Activated naive CD4-positive, alpha-beta T cell treated with anti-CD3 and anti-CD28 coated beads, Interleukin-2, amount 10 ng/mL, durations not matched to agents 7 days and 5 days (primary cell): ENCODE measurements around the gene HNRNPUL1.
"Not testable (repeated sequence)": the region's sequence is repeated elsewhere in the genome, so short reads cannot be mapped to it uniquely, and the experiment has no call there.

Experiments
- CTCF ChIA-PET: fragments of 350-600 bp; sonication (Branson Sonifier 250); formaldehyde crosslinking; loops from one replicate; lab custom pipeline; 2021; ENCODE audit warnings: antibody characterized with exemption; lab: Charles Lee
- DNase-seq: peaks from one replicate; pipeline ENCODE4 v3.0.0-alpha.2; 2020
- H3K27ac Mint-ChIP-seq: one replicate; pipeline ENCODE4 v1.8.0; 2021; ENCODE audit warnings: mild to moderate bottlenecking, moderate library complexity, mixed read lengths
- H3K27me3 Mint-ChIP-seq: one replicate; pipeline ENCODE4 v1.8.0; 2021; ENCODE audit warnings: mild to moderate bottlenecking, mixed read lengths
- H3K36me3 Mint-ChIP-seq: one replicate; pipeline ENCODE4 v1.8.0; 2021; ENCODE audit warnings: mixed read lengths
- H3K4me1 Mint-ChIP-seq: one replicate; pipeline ENCODE4 v1.8.0; 2021; ENCODE audit warnings: mixed read lengths
- H3K4me3 Mint-ChIP-seq: one replicate; pipeline ENCODE4 v1.8.0; 2021; ENCODE audit warnings: mild to moderate bottlenecking, moderate library complexity, mixed read lengths
- H3K9me3 Mint-ChIP-seq: one replicate; pipeline ENCODE4 v1.8.0; 2021; ENCODE audit warnings: mixed read lengths

The HNRNPUL1 gene

GRCh38 chr19:41339936-41340335 lies 75.8 kb downstream of the HNRNPUL1 start:
- H3K27ac Mint-ChIP-seq = no peak overlapping the region
- peaks cover 66% of the 10 kb centered on the region for H3K4me1 Mint-ChIP-seq
- DNase-seq = no peak
- no peak overlapping the region for H3K4me3 Mint-ChIP-seq
- CTCF ChIA-PET = no interaction called here
- no peaks in the 10 kb centered on the region for H3K27me3 Mint-ChIP-seq
- H3K36me3 Mint-ChIP-seq = peaks cover 65% of the 10 kb centered on the region
- no peaks in the 10 kb centered on the region for H3K9me3 Mint-ChIP-seq

- peak overlapping the region; percentile 23 for H3K4me3 Mint-ChIP-seq
- H3K4me1 Mint-ChIP-seq = peaks cover 61% of the 10 kb centered on the region
- DNase-seq = no peak
- no peaks in the 10 kb centered on the region for H3K27me3 Mint-ChIP-seq
- CTCF ChIA-PET = interaction anchor here (1.2 kb wide), 1 partner anchor 10 kb away, joined by 5 read pairs; no protein-coding TSS in a partner anchor
- H3K27ac Mint-ChIP-seq = peak overlapping the region; percentile 49
- H3K9me3 Mint-ChIP-seq = no peaks in the 10 kb centered on the region
- H3K36me3 Mint-ChIP-seq = peaks cover 63% of the 10 kb centered on the region
Measured at GRCh38 chr19:41341669-41342490, 77.7 kb downstream of the HNRNPUL1 start.

- Mint-ChIP-seq H3K4me1 (peaks cover 69% of the 10 kb centered on the region), H3K9me3 (peaks cover 3% of the 10 kb centered on the region), H3K27me3 (no peaks in the 10 kb centered on the region), H3K27ac (peak overlapping the region; percentile 67), H3K4me3 (no peak overlapping the region), H3K36me3 (peaks cover 68% of the 10 kb centered on the region)
- CTCF ChIA-PET = no interaction called here
- no peak for DNase-seq
Measured at GRCh38 chr19:41344162-41344561, 80.0 kb downstream of the HNRNPUL1 start.

GRCh38 chr19:41346916-41347315 lies 82.7 kb downstream of the HNRNPUL1 start:
- DNase-seq, H3K27ac Mint-ChIP-seq, CTCF ChIA-PET, H3K27me3 Mint-ChIP-seq, H3K4me3 Mint-ChIP-seq, H3K9me3 Mint-ChIP-seq: not testable (repeated sequence)
- H3K36me3 Mint-ChIP-seq = peaks cover 62% of the 10 kb centered on the region
- H3K4me1 Mint-ChIP-seq = peaks cover 67% of the 10 kb centered on the region

GRCh38 chr19:41350735-41351338 lies 86.7 kb downstream of the HNRNPUL1 start:
- CTCF ChIA-PET = interaction anchor here (0.5 to 2.7 kb wide), 8 partner anchors 9 to 88 kb away, joined by 3 to 14 read pairs (median 4); partner anchors contain the start of gene B9D2
- H3K9me3 Mint-ChIP-seq = peaks cover 3% of the 10 kb centered on the region
- H3K4me1 Mint-ChIP-seq = peaks cover 50% of the 10 kb centered on the region
- peak overlapping the region; percentile 92 for H3K4me3 Mint-ChIP-seq
- no peak for DNase-seq
- no peaks in the 10 kb centered on the region for H3K27me3 Mint-ChIP-seq
- H3K36me3 Mint-ChIP-seq = peaks cover 42% of the 10 kb centered on the region
- H3K27ac Mint-ChIP-seq = peak overlapping the region; percentile 86

GRCh38 chr19:41351339-41352245 lies 87.4 kb downstream of the HNRNPUL1 start:
- Mint-ChIP-seq H3K27me3 (no peaks in the 10 kb centered on the region), H3K9me3 (peaks cover 3% of the 10 kb centered on the region), H3K4me1 (peaks cover 54% of the 10 kb centered on the region), H3K36me3 (peaks cover 37% of the 10 kb centered on the region), H3K4me3 (peak overlapping the region; percentile 92), H3K27ac (peak overlapping the region; percentile 93)
- CTCF ChIA-PET = interaction anchor here (0.5 to 2.7 kb wide), 12 partner anchors 9 to 149 kb away, joined by 3 to 14 read pairs (median 4); partner anchors contain the start of gene B9D2
- peak; percentile 90 for DNase-seq

GRCh38 chr19:41352279-41352608 lies 88.1 kb downstream of the HNRNPUL1 start:
- Mint-ChIP-seq H3K27me3 (no peaks in the 10 kb centered on the region), H3K4me3 (peak overlapping the region; percentile 92), H3K4me1 (peaks cover 59% of the 10 kb centered on the region), H3K27ac (peak overlapping the region; percentile 93), H3K36me3 (peaks cover 40% of the 10 kb centered on the region), H3K9me3 (peaks cover 3% of the 10 kb centered on the region)
- CTCF ChIA-PET = interaction anchor here (0.9 to 2.7 kb wide), 9 partner anchors 10 to 150 kb away, joined by 3 to 14 read pairs (median 4); partner anchors contain the start of gene B9D2
- no peak for DNase-seq

- Mint-ChIP-seq H3K4me3 (peak overlapping the region; percentile 92), H3K9me3 (peaks cover 3% of the 10 kb centered on the region), H3K4me1 (peaks cover 61% of the 10 kb centered on the region), H3K36me3 (peaks cover 38% of the 10 kb centered on the region), H3K27me3 (no peaks in the 10 kb centered on the region), H3K27ac (peak overlapping the region; percentile 93)
- peak; percentile 83 for DNase-seq
- CTCF ChIA-PET = interaction anchor here (0.6 to 2.7 kb wide), 10 partner anchors 11 to 150 kb away, joined by 3 to 14 read pairs (median 4); partner anchors contain the start of genes B9D2 and CCDC97
Measured at GRCh38 chr19:41352609-41353465, 88.7 kb downstream of the HNRNPUL1 start.

GRCh38 chr19:41353466-41354342 lies 89.5 kb downstream of the HNRNPUL1 start, which contains the start of gene TGFB1:
Gene TGFB1 (minus strand): TSS chr19:41353922. CDS start chr19:41353044, 878 bp downstream.
- H3K4me3 Mint-ChIP-seq = peak within 1 kb of the TSS; percentile 92
- peak; percentile 95 for DNase-seq
- H3K27me3 Mint-ChIP-seq = no peaks in the 10 kb centered on the region
- peak within 1 kb of the TSS; percentile 93 for H3K27ac Mint-ChIP-seq
- H3K36me3 Mint-ChIP-seq = peaks cover 32% of the 10 kb centered on the region
- peaks cover 3% of the 10 kb centered on the region for H3K9me3 Mint-ChIP-seq
- peaks cover 63% of the 10 kb centered on the region for H3K4me1 Mint-ChIP-seq
- CTCF ChIA-PET = interaction anchor here (0.8 to 2.7 kb wide), 5 partner anchors 10 to 52 kb away, joined by 3 to 14 read pairs (median 4); partner anchors contain the start of gene B9D2

GRCh38 chr19:41354343-41354953 lies 90.3 kb downstream of the HNRNPUL1 start:
- CTCF ChIA-PET = interaction anchor here (0.8 to 2.5 kb wide), 2 partner anchors 10 to 53 kb away, joined by 4 to 16 read pairs; partner anchors contain the start of gene B9D2
- Mint-ChIP-seq H3K4me1 (peaks cover 61% of the 10 kb centered on the region), H3K36me3 (peaks cover 27% of the 10 kb centered on the region), H3K9me3 (no peaks in the 10 kb centered on the region), H3K27ac (peak overlapping the region; percentile 99), H3K27me3 (no peaks in the 10 kb centered on the region), H3K4me3 (peak overlapping the region; percentile 92)
- DNase-seq = no peak

- H3K27me3 Mint-ChIP-seq = no peaks in the 10 kb centered on the region
- H3K4me1 Mint-ChIP-seq = peaks cover 60% of the 10 kb centered on the region
- CTCF ChIA-PET = interaction anchor here (0.8 to 2.5 kb wide), 2 partner anchors 10 to 53 kb away, joined by 4 to 16 read pairs; partner anchors contain the start of gene B9D2
- peak overlapping the region; percentile 77 for H3K4me3 Mint-ChIP-seq
- peak overlapping the region; percentile 99 for H3K27ac Mint-ChIP-seq
- no peaks in the 10 kb centered on the region for H3K9me3 Mint-ChIP-seq
- no peak for DNase-seq
- H3K36me3 Mint-ChIP-seq = peaks cover 28% of the 10 kb centered on the region
Measured at GRCh38 chr19:41355035-41355434, 90.9 kb downstream of the HNRNPUL1 start.
